PC-3 (cell line): ENCODE results near the gene CNTNAP5. TPM values are rescaled to one million over a fixed set of nuclear protein-coding genes. Genes with fewer than 3 reads are reported as not detected.

Experiments used
- ATAC-seq: fragments of 200-7000 bp; cut with Tn5 transposase; 2 replicates; pipeline ENCODE4 v1.9.1; 2020; ENCODE audit warnings: mild to moderate bottlenecking, moderate library complexity
- BruUV-seq: library from RNA; stranded (reverse); fragments of 400-500 nt; replicated peaks from 2 replicates; lab custom pipeline; 2021; lab: Mats Ljungman, UMichigan
- CTCF ChIA-PET: fragments of 300-600 bp; sonication (Branson Sonifier 250); formaldehyde crosslinking; loops from one replicate; lab custom pipeline; 2022; ENCODE audit warnings: antibody characterized with exemption; lab: Charles Lee
- POLR2A ChIA-PET: fragments of 300-600 bp; sonication (Branson Sonifier 250); formaldehyde crosslinking; loops from one replicate; lab custom pipeline; 2022; ENCODE audit warnings: antibody characterized with exemption; ENCODE audit not compliant: unreplicated experiment; lab: Charles Lee
- DNase-seq: peaks from one replicate; pipeline ENCODE4 v3.0.0-alpha.2; 2015
- H2AFZ ChIP-seq: fragments of 300-600 bp; sonication (generic); 2 replicates; pipeline ENCODE4 v1.6.0; 2016; ENCODE audit warnings: antibody characterized with exemption, low read length
- H3F3A ChIP-seq: fragments of 300-600 bp; sonication (generic); one replicate; pipeline ENCODE4 v1.6.0; 2017; ENCODE audit warnings: antibody characterized with exemption, low read length, control low read depth, mild to moderate bottlenecking; ENCODE audit not compliant: unreplicated experiment
- H3K27ac ChIP-seq: fragments of 300-600 bp; sonication (generic); 2 replicates; pipeline ENCODE4 v1.5.1; 2016; ENCODE audit warnings: mild to moderate bottlenecking, low read length
- H3K27me3 ChIP-seq: fragments of 300-600 bp; sonication (generic); 2 replicates; pipeline ENCODE4 v1.6.1; 2016; ENCODE audit warnings: low read length, mixed read lengths
- H3K36me3 ChIP-seq: fragments of 300-600 bp; sonication (generic); 2 replicates; pipeline ENCODE4 v1.6.1; 2016; ENCODE audit warnings: low read depth, mixed run types, low read length, mixed read lengths
- H3K4me1 ChIP-seq: fragments of 300-600 bp; sonication (generic); 2 replicates; pipeline ENCODE4 v1.5.1; 2016; ENCODE audit warnings: low read length; ENCODE audit not compliant: insufficient read depth
- H3K4me2 ChIP-seq: fragments of 300-600 bp; sonication (generic); 2 replicates; pipeline ENCODE4 v1.6.0; 2016; ENCODE audit warnings: low read length
- H3K4me3 ChIP-seq: fragments of 300-600 bp; sonication (generic); 2 replicates; pipeline ENCODE4 v1.5.1; 2016; ENCODE audit warnings: mild to moderate bottlenecking, low read length, mixed read lengths
- H3K79me2 ChIP-seq: fragments of 300-600 bp; sonication (generic); 2 replicates; pipeline ENCODE4 v1.6.1; 2017; ENCODE audit warnings: low read length, mixed read lengths
- H3K9ac ChIP-seq: fragments of 300-600 bp; sonication (generic); 2 replicates; pipeline ENCODE4 v1.6.0; 2016; ENCODE audit warnings: mild to moderate bottlenecking, low read length
- H3K9me2 ChIP-seq: fragments of 300-600 bp; sonication (generic); replicated peaks from 2 replicates; pipeline ENCODE4 v1.6.1; 2016; ENCODE audit warnings: mixed run types, low read length, mixed read lengths
- H3K9me3 ChIP-seq: fragments of 300-600 bp; sonication (generic); 2 replicates; pipeline ENCODE4 v1.6.1; 2016; ENCODE audit warnings: low read length, mixed read lengths
- H4K20me1 ChIP-seq: fragments of 300-600 bp; sonication (generic); 2 replicates; pipeline ENCODE4 v1.6.1; 2016; ENCODE audit warnings: low read length, mixed read lengths
- EZH2 ChIP-seq: fragments of 300-600 bp; sonication (generic); IDR thresholded peaks from one replicate; pipeline ENCODE4 v1.6.1; 2017; ENCODE audit warnings: antibody characterized with exemption, mild to moderate bottlenecking, low read length; ENCODE audit not compliant: unreplicated experiment
- EZH2phosphoT487 ChIP-seq: fragments of 300-600 bp; sonication (generic); IDR thresholded peaks from 2 replicates; pipeline ENCODE4 v1.6.1; 2018; ENCODE audit warnings: mild to moderate bottlenecking, antibody characterized with exemption, low read length, borderline replicate concordance
- intact Hi-C: fragments of 100-400 bp; cut with micrococcal nuclease; formaldehyde crosslinking; loops from 2 replicates; pipeline ENCODE4 v1.9.0; 2023
- total RNA-seq: library from RNA; depleted of rRNA; stranded (reverse); fragments of >200 nt; gene quantifications from 2 replicates; pipeline ENCODE4 v1.2.3, GENCODE V29; 2014
- TF ChIP-seq, protein P1 (sequence below): fragments of 300-600 bp; sonication (generic); conservative IDR thresholded peaks from 2 replicates; pipeline ENCODE4 v1.5.1; 2017; ENCODE audit warnings: antibody characterized with exemption, low read depth, mild to moderate bottlenecking, low read length

The CNTNAP5 gene
- total RNA-seq, 1 experiment from 2014 or later, result not detected

DNA sequence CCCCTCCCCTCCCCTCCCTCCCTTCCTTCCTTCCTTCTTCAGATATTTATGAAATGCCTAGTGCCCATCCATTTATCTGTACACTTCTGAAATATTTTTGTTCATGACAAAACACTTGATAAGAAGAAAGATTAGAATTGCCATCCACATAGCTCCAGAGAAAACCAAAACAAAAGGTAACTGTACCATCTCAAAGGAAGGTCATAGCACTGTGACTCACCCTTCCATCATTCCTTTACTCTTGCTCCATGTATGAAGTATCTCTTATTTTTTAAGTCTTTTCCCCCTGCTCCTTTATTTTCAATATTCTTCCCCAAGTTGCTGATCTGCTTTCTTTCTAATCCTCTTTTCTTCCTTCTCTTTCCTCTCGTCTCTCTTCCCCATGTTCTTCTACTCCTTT is 9.9 kb downstream of the CNTNAP5 start:
- no peak for ATAC-seq
- POLR2A ChIA-PET, result no interaction called here
- TF ChIP-seq, protein P1, sequence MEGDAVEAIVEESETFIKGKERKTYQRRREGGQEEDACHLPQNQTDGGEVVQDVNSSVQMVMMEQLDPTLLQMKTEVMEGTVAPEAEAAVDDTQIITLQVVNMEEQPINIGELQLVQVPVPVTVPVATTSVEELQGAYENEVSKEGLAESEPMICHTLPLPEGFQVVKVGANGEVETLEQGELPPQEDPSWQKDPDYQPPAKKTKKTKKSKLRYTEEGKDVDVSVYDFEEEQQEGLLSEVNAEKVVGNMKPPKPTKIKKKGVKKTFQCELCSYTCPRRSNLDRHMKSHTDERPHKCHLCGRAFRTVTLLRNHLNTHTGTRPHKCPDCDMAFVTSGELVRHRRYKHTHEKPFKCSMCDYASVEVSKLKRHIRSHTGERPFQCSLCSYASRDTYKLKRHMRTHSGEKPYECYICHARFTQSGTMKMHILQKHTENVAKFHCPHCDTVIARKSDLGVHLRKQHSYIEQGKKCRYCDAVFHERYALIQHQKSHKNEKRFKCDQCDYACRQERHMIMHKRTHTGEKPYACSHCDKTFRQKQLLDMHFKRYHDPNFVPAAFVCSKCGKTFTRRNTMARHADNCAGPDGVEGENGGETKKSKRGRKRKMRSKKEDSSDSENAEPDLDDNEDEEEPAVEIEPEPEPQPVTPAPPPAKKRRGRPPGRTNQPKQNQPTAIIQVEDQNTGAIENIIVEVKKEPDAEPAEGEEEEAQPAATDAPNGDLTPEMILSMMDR, result no peak
- no peak for TF ChIP-seq EZH2phosphoT487
- no peak for TF ChIP-seq EZH2
- no TSS peak for BruUV-seq
- H3K9ac ChIP-seq, result no peak overlapping the region
- intact Hi-C loops, result no loop called here
- H3K4me1 ChIP-seq, result peaks cover 5% of the 10 kb centered on the region; the same call in 1 of the 2 replicates
- H3K36me3 ChIP-seq, result no peaks in the 10 kb centered on the region
- H2AFZ ChIP-seq, result no peak overlapping the region
- peak; percentile 24 for DNase-seq
- H3K4me2 ChIP-seq, result no peak overlapping the region
- CTCF ChIA-PET, result no interaction called here
- H4K20me1 ChIP-seq, result no peaks in the 10 kb centered on the region
- H3K27ac ChIP-seq, result no peak overlapping the region
- H3K9me3 ChIP-seq, result no peaks in the 10 kb centered on the region
- H3K27me3 ChIP-seq, result no peaks in the 10 kb centered on the region
- H3K9me2 ChIP-seq, result no peaks in the 10 kb centered on the region
- H3K4me3 ChIP-seq, result no peak overlapping the region
- H3F3A ChIP-seq, result no peaks in the 10 kb centered on the region
- no peaks in the 10 kb centered on the region for H3K79me2 ChIP-seq

DNA sequence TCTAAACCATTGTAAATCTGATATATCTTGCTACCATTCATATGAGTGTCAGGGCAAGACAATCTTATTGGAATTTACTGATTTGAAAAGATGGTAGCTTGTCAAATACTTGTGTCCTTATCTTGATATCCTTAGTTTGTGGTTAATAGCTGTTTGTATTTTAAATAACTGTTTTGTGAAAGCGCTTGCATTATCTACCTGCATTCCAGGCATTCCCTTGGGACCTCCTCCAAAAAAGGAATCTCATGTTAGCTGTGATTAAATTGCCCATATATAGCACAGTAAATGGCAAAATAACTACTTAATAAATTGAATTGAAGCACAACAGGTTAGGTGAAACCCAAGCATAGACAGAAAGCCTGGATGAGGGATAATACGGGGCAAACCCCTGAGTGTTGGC is 13.9 kb downstream of the CNTNAP5 start:
- TF ChIP-seq EZH2 (no peak), EZH2phosphoT487 (no peak)
- TF ChIP-seq, protein P1, result no peak
- H3K27me3 ChIP-seq, result no peaks in the 10 kb centered on the region
- H3F3A ChIP-seq, result no peaks in the 10 kb centered on the region
- no peaks in the 10 kb centered on the region for H3K36me3 ChIP-seq
- ATAC-seq (no peak), DNase-seq (no peak)
- no peaks in the 10 kb centered on the region for H3K79me2 ChIP-seq
- no peaks in the 10 kb centered on the region for H3K9me3 ChIP-seq
- H3K9me2 ChIP-seq, result no peaks in the 10 kb centered on the region
- no peak overlapping the region for H3K4me2 ChIP-seq
- no peak overlapping the region for H3K27ac ChIP-seq
- no peaks in the 10 kb centered on the region for H4K20me1 ChIP-seq
- POLR2A ChIA-PET, result no interaction called here
- no TSS peak for BruUV-seq
- H3K9ac ChIP-seq, result no peak overlapping the region
- intact Hi-C loops, result no loop called here
- CTCF ChIA-PET, result no interaction called here
- peaks cover 5% of the 10 kb centered on the region; the same call in 1 of the 2 replicates for H3K4me1 ChIP-seq
- no peak overlapping the region for H3K4me3 ChIP-seq
- no peak overlapping the region for H2AFZ ChIP-seq

DNA sequence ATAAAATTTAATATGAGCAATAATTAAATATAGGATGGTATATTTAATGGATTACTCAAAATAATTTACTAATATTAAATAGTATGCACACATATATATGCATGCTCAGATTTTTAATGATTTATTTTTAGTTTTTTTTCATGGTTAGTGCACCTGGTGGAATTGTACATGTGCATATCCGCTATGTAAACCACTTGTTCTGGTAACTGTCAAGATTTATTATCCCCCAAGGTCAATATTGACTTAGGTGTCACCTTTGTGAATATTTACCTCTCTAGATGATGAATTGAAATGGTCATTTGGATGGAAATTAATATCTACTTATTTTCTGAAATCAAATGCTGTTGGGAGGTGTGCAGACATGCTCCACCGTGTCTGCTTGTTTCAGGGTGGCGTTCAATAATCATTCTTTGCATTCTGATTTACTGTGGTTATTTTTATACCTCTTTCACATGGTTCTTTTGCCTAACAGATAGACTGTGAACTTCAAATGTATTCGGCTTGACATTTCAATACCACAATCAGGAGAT is 14.7 kb downstream of the CNTNAP5 start:
- CTCF ChIA-PET, result no interaction called here
- TF ChIP-seq EZH2, result no peak
- TF ChIP-seq, protein P1, result no peak
- TF ChIP-seq EZH2phosphoT487, result no peak
- BruUV-seq, result no TSS peak
- no peak overlapping the region for H2AFZ ChIP-seq
- H3K36me3 ChIP-seq, result no peaks in the 10 kb centered on the region
- no peaks in the 10 kb centered on the region for H3K4me1 ChIP-seq
- no peaks in the 10 kb centered on the region for H3K27me3 ChIP-seq
- no peaks in the 10 kb centered on the region for H3K9me3 ChIP-seq
- DNase-seq (no peak), ATAC-seq (no peak)
- no peaks in the 10 kb centered on the region for H4K20me1 ChIP-seq
- H3K9me2 ChIP-seq, result no peaks in the 10 kb centered on the region
- no peak overlapping the region for H3K27ac ChIP-seq
- no peak overlapping the region for H3K4me3 ChIP-seq
- H3K79me2 ChIP-seq, result no peaks in the 10 kb centered on the region
- POLR2A ChIA-PET, result no interaction called here
- H3K9ac ChIP-seq, result no peak overlapping the region
- intact Hi-C loops, result no loop called here
- H3K4me2 ChIP-seq, result no peak overlapping the region
- no peaks in the 10 kb centered on the region for H3F3A ChIP-seq
